Duodenal mucosa (tissue), 2 donors: ENCODE data around the gene CXorf49B.
"Not testable (repeated sequence)": the region's sequence is repeated elsewhere in the genome, so short reads cannot be mapped to it uniquely, and the experiment has no call there.

Source experiments
- H3K27ac ChIP-seq: one replicate; pipeline ENCODE4 v1.7.0; 2013; ENCODE audit warnings: low read depth, low read length
- H3K27me3 ChIP-seq, 2 donors: one replicate each; pipeline ENCODE4 v1.7.0; 2013; ENCODE audit warnings: low read length in 2 of 2, control low read depth in 1 of 2; ENCODE audit not compliant: insufficient read depth in 2 of 2, control insufficient read depth in 1 of 2
- H3K36me3 ChIP-seq, 2 donors: one replicate each; pipeline ENCODE4 v1.7.0; 2013; ENCODE audit warnings: low read length in 2 of 2, control low read depth in 1 of 2; ENCODE audit not compliant: insufficient read depth in 2 of 2, control insufficient read depth in 1 of 2
- H3K4me1 ChIP-seq, 2 donors: one replicate each; pipeline ENCODE4 v1.7.0; 2013; ENCODE audit warnings: low read length in 2 of 2, control low read depth in 1 of 2; ENCODE audit not compliant: insufficient read depth in 2 of 2, control insufficient read depth in 1 of 2
- H3K4me3 ChIP-seq, 2 donors: one replicate each; pipeline ENCODE4 v1.7.0; 2013; ENCODE audit warnings: low read length in 2 of 2, low read depth in 1 of 2
- H3K9ac ChIP-seq, 2 donors: one replicate each; pipeline ENCODE4 v1.7.0; 2013; ENCODE audit warnings: low read length in 2 of 2, low read depth in 1 of 2
- H3K9me3 ChIP-seq, 2 donors: one replicate each; pipeline ENCODE4 v1.7.0; 2013; ENCODE audit warnings: low read length in 2 of 2, control low read depth in 1 of 2; ENCODE audit not compliant: control insufficient read depth in 1 of 2

Gene CXorf49B

GRCh38 chrX:71778322-71778721, 15.2 kb downstream of the CXorf49B start:
- not testable (repeated sequence) for H3K9ac ChIP-seq, H3K27me3 ChIP-seq, H3K27ac ChIP-seq, H3K9me3 ChIP-seq, H3K4me3 ChIP-seq, H3K4me1 ChIP-seq, H3K36me3 ChIP-seq

- H3K27me3 ChIP-seq, H3K4me3 ChIP-seq, H3K9me3 ChIP-seq, H3K27ac ChIP-seq, H3K36me3 ChIP-seq, H3K9ac ChIP-seq, H3K4me1 ChIP-seq: not testable (repeated sequence)
Observed at GRCh38 chrX:71782225-71782949, 19.2 kb downstream of the CXorf49B start.

- H3K4me1 ChIP-seq, H3K27ac ChIP-seq, H3K4me3 ChIP-seq: not testable (repeated sequence)
Observed at GRCh38 chrX:71782950-71783299, 19.8 kb downstream of the CXorf49B start.

GRCh38 chrX:71783569-71784347, 20.6 kb downstream of the CXorf49B start:
- not testable (repeated sequence) for H3K36me3 ChIP-seq, H3K9me3 ChIP-seq, H3K4me1 ChIP-seq, H3K27me3 ChIP-seq, H3K9ac ChIP-seq, H3K4me3 ChIP-seq, H3K27ac ChIP-seq

More at GRCh38 chrX:71782950-71783299, 19.8 kb downstream of the CXorf49B start:
- H3K9ac ChIP-seq, H3K9me3 ChIP-seq, H3K27me3 ChIP-seq, H3K36me3 ChIP-seq: not testable (repeated sequence)

GRCh38 chrX:71784348-71784983, 21.3 kb downstream of the CXorf49B start:
- not testable (repeated sequence) for H3K9ac ChIP-seq, H3K36me3 ChIP-seq, H3K27me3 ChIP-seq, H3K27ac ChIP-seq, H3K4me3 ChIP-seq, H3K9me3 ChIP-seq, H3K4me1 ChIP-seq

- not testable (repeated sequence) for H3K36me3 ChIP-seq, H3K27me3 ChIP-seq, H3K4me3 ChIP-seq, H3K4me1 ChIP-seq, H3K27ac ChIP-seq, H3K9ac ChIP-seq, H3K9me3 ChIP-seq
Observed at GRCh38 chrX:71806450-71806849, 43.3 kb downstream of the CXorf49B start.

GRCh38 chrX:71809886-71810285, 46.7 kb downstream of the CXorf49B start:
- Histone ChIP-seq H3K27ac (no peak overlapping the region), H3K36me3 (no peaks in the 10 kb centered on the region), H3K4me3 (no peak overlapping the region), H3K4me1 (no peaks in the 10 kb centered on the region), H3K9ac (no peak overlapping the region), H3K27me3 (no peaks in the 10 kb centered on the region), H3K9me3 (no peaks in the 10 kb centered on the region)

GRCh38 chrX:71814123-71814912, 51.2 kb downstream of the CXorf49B start:
- Histone ChIP-seq H3K36me3 (no peaks in the 10 kb centered on the region), H3K9me3 (no peaks in the 10 kb centered on the region), H3K9ac (no peak overlapping the region), H3K4me1 (no peaks in the 10 kb centered on the region), H3K4me3 (no peak overlapping the region), H3K27ac (no peak overlapping the region), H3K27me3 (no peaks in the 10 kb centered on the region)

GRCh38 chrX:71815121-71815905, 52.2 kb downstream of the CXorf49B start:
- Histone ChIP-seq H3K4me1 (no peaks in the 10 kb centered on the region), H3K9me3 (no peaks in the 10 kb centered on the region), H3K9ac (no peak overlapping the region), H3K36me3 (no peaks in the 10 kb centered on the region), H3K27me3 (no peaks in the 10 kb centered on the region), H3K4me3 (no peak overlapping the region), H3K27ac (no peak overlapping the region)
